ENCODE results near the gene IL10RB.

GRCh38 chr21:33236013-33236686 lies 30.0 kb upstream of the IL10RB start:
- TF ChIP-seq, protein P1, sequence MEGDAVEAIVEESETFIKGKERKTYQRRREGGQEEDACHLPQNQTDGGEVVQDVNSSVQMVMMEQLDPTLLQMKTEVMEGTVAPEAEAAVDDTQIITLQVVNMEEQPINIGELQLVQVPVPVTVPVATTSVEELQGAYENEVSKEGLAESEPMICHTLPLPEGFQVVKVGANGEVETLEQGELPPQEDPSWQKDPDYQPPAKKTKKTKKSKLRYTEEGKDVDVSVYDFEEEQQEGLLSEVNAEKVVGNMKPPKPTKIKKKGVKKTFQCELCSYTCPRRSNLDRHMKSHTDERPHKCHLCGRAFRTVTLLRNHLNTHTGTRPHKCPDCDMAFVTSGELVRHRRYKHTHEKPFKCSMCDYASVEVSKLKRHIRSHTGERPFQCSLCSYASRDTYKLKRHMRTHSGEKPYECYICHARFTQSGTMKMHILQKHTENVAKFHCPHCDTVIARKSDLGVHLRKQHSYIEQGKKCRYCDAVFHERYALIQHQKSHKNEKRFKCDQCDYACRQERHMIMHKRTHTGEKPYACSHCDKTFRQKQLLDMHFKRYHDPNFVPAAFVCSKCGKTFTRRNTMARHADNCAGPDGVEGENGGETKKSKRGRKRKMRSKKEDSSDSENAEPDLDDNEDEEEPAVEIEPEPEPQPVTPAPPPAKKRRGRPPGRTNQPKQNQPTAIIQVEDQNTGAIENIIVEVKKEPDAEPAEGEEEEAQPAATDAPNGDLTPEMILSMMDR (IDR thresholded peaks at IDR 0.05; ENCODE audit: insufficient read depth, low read length): no peak
- no peak for TF ChIP-seq GABPA (IDR thresholded peaks at IDR 0.05; ENCODE audit: low read depth)

Data from HL-60 (cell line).